ENCODE data around the gene RALGDS. TPM values are rescaled to one million over a fixed set of nuclear protein-coding genes. Genes with fewer than 3 reads are reported as not detected.

The RALGDS gene
- total RNA-seq, 6 experiments from 2014 or later: 4.3 to 19.8 (median 5.7) TPM

DNA sequence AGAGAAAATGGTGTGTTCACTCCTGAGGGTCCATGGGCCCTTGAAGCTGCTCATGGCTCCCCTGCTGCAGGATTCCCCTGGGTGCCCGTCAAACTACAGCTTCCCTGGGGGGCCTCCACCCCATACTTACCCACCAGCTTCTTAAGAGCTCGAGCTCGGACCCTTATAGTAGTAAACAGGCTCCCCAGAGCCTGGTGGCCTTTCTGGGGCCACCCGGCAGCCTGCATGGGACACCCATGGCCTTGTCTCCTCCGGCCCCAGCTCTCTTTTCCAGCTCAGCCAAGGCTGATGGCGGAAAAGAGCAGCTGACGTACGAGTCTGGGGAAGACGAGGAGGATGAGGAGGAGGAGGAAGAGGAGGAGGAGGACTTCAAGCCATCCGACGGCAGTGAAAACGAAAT, 63.5 kb downstream of the RALGDS start:
- WGBS (ENCODE audit: insufficient coverage, low coverage, low lambda C conversion rate, missing lambda C conversion rate): 80% methylated on average over 2 of the region's 12 CpGs
- no peaks in the 10 kb centered on the region for H3K4me1 ChIP-seq
- TF ChIP-seq, protein P1, sequence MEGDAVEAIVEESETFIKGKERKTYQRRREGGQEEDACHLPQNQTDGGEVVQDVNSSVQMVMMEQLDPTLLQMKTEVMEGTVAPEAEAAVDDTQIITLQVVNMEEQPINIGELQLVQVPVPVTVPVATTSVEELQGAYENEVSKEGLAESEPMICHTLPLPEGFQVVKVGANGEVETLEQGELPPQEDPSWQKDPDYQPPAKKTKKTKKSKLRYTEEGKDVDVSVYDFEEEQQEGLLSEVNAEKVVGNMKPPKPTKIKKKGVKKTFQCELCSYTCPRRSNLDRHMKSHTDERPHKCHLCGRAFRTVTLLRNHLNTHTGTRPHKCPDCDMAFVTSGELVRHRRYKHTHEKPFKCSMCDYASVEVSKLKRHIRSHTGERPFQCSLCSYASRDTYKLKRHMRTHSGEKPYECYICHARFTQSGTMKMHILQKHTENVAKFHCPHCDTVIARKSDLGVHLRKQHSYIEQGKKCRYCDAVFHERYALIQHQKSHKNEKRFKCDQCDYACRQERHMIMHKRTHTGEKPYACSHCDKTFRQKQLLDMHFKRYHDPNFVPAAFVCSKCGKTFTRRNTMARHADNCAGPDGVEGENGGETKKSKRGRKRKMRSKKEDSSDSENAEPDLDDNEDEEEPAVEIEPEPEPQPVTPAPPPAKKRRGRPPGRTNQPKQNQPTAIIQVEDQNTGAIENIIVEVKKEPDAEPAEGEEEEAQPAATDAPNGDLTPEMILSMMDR (IDR thresholded peaks at IDR 0.05): no peak
- TF ChIP-seq POLR2A (IDR thresholded peaks at IDR 0.05): no peak
- H3K36me3 ChIP-seq: peaks cover 0 to 35% (median 12%) of the 10 kb centered on the region in 4 donors
- no peak for ATAC-seq
- DNase-seq: no peak
- no peak overlapping the region for H3K4me3 ChIP-seq
- H3K9me3 ChIP-seq: no peaks in the 10 kb centered on the region
- no peaks in the 10 kb centered on the region for H3K27me3 ChIP-seq
- intact Hi-C loops (cut with DNase I): no loop called here
- no peak overlapping the region for H3K27ac ChIP-seq

DNA sequence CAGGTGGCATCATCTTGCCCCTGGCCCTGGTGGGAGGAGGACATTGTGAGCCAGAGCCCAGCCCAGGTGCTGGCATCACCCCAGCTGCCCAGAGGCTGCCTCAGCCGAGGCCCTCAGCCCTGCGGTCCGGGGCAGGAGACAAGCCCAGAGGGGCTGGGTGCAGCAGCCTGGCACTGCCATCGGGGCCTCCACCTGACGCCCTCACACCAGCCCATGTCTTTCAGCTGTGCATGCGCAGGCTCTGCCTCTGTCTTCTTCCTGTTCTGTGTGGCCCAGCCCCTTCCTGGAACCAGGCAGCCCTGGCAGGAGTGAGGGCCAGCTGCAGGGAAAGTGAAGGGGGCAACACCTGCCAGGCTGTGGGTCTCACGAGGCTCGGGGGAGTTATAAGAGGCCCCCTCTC, 64.0 kb downstream of the RALGDS start:
- Histone ChIP-seq H3K27me3 (no peaks in the 10 kb centered on the region), H3K4me3 (no peak overlapping the region), H3K4me1 (no peaks in the 10 kb centered on the region), H3K27ac (no peak overlapping the region), H3K36me3 (peaks cover 0 to 36% (median 13%) of the 10 kb centered on the region in 4 donors), H3K9me3 (no peaks in the 10 kb centered on the region)
- TF ChIP-seq, protein P1 (IDR thresholded peaks at IDR 0.05): no peak
- TF ChIP-seq POLR2A (IDR thresholded peaks at IDR 0.05): no peak
- WGBS (ENCODE audit: insufficient coverage, low coverage, low lambda C conversion rate, missing lambda C conversion rate): no CpG with 5 or more reads among the region's 8 CpGs
- intact Hi-C loops (cut with DNase I): no loop called here
- DNase-seq: no peak
- no peak for ATAC-seq

DNA sequence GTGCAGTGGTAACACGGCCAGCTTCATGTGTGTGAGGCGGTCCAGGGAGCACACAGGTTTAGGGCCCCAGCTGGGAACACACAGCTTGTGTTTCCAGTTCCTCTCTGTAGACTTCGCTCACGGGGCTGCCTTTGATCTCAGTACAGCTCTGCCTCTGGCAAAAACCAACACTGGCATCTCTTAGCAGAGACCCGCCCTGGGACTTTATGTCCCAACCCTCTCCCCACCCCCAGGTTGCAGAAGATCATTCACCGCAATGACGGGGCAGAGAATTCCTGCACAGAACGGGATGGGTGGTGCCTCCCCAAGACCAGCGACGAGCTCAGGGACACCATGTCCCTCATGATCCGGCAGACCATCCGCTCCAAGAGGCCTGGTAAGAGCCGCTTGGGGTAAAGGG, 64.5 kb downstream of the RALGDS start:
- ATAC-seq: no peak
- Histone ChIP-seq H3K27ac (no peak overlapping the region), H3K4me3 (no peak overlapping the region), H3K9me3 (no peaks in the 10 kb centered on the region), H3K4me1 (no peaks in the 10 kb centered on the region), H3K27me3 (no peaks in the 10 kb centered on the region), H3K36me3 (peaks cover 0 to 37% (median 14%) of the 10 kb centered on the region in 4 donors)
- TF ChIP-seq, protein P1 (IDR thresholded peaks at IDR 0.05): no peak
- TF ChIP-seq POLR2A (IDR thresholded peaks at IDR 0.05): no peak
- no peak for DNase-seq
- intact Hi-C loops (cut with DNase I): no loop called here
- WGBS (ENCODE audit: insufficient coverage, low coverage, low lambda C conversion rate, missing lambda C conversion rate): 89% methylated on average over 4 of the region's 13 CpGs

DNA sequence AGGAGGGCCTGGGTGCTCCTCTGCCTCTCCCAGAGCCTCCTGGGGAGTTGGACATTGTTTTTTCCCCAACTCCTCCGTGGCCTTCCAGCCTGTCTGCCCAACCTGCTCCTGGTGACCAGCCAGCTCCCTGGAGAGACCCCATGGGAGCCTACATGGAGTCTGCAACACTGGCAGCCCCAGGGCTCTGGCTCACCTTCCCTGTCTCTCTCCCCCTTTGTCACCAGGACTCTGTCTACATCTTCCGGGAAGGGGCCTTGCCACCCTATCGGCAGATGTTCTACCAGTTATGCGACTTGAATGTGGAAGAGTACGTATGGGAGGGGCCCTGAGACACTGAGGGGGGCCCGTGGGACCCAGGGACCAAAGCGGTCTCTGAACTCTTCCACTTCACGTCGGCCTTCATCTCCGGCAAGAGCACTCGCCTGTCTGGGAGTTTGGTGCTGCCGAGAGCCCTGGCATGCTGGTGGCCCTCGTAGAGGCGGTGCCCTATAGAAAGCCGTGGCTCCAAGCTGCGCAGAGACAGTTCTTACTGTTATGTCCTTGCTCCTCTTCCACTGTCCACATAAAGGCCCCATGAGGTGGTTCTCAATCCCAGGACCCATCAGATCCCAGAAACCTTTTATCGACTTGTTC, 65.1 kb downstream of the RALGDS start:
- DNase-seq (no peak), ATAC-seq (no peak)
- Histone ChIP-seq H3K4me3 (no peak overlapping the region), H3K36me3 (peaks cover 0 to 44% (median 14%) of the 10 kb centered on the region in 4 donors), H3K27me3 (no peaks in the 10 kb centered on the region), H3K27ac (no peak overlapping the region), H3K9me3 (no peaks in the 10 kb centered on the region), H3K4me1 (no peaks in the 10 kb centered on the region)
- intact Hi-C loops (cut with DNase I): no loop called here
- 95% methylated on average over 7 of the region's 17 CpGs for WGBS (ENCODE audit: insufficient coverage, low coverage, low lambda C conversion rate, missing lambda C conversion rate)
- no peak for TF ChIP-seq POLR2A (IDR thresholded peaks at IDR 0.05)
- TF ChIP-seq, protein P1 (IDR thresholded peaks at IDR 0.05): no peak

All from right lobe of liver (tissue), 6 donors.